GM21825 (cell line): ENCODE data around the gene CARD6.
"Not testable (repeated sequence)": the region's sequence is repeated elsewhere in the genome, so short reads cannot be mapped to it uniquely, and the experiment has no call there.

Source experiments
- ATAC-seq: cut with Tn5 transposase; IDR thresholded peaks from one replicate; pipeline ENCODE4 v1.9.1; 2021; ENCODE audit warnings: mild to moderate bottlenecking, moderate library complexity; ENCODE audit not compliant: unreplicated experiment

Gene CARD6

GRCh38 chr5:40828690-40829661, 12.2 kb upstream of the CARD6 start:
- ATAC-seq, result no peak

GRCh38 chr5:40829748-40830533, 11.2 kb upstream of the CARD6 start:
- no peak for ATAC-seq

- ATAC-seq, result no peak
These were observed 9.6 kb upstream of the CARD6 start for GRCh38 chr5:40831346-40832210.

- ATAC-seq, result no peak
These were observed 8.8 kb upstream of the CARD6 start for GRCh38 chr5:40832345-40832744.

- no peak for ATAC-seq
These were observed 7.4 kb upstream of the CARD6 start for GRCh38 chr5:40833712-40834229.

- no peak for ATAC-seq
These were observed 6.7 kb upstream of the CARD6 start for GRCh38 chr5:40834391-40834848.

- peak; percentile 98 for ATAC-seq
These were observed 6.0 kb upstream of the CARD6 start, which contains the start of gene RPL37 for GRCh38 chr5:40834849-40835787. TSS of gene RPL37 (minus strand) at chr5:40835222. CDS start at chr5:40835185, 37 bp downstream.

- ATAC-seq, result no peak
These were observed 3.1 kb upstream of the CARD6 start for GRCh38 chr5:40838086-40838485.

GRCh38 chr5:40842351-40842750, 1.2 kb downstream of the CARD6 start:
- ATAC-seq, result no peak

GRCh38 chr5:40844565-40844964, 3.4 kb downstream of the CARD6 start:
- no peak for ATAC-seq

GRCh38 chr5:40846371-40846770, 5.2 kb downstream of the CARD6 start:
- no peak for ATAC-seq

GRCh38 chr5:40847525-40847924, 6.4 kb downstream of the CARD6 start:
- no peak for ATAC-seq

GRCh38 chr5:40853632-40854192, 12.5 kb downstream of the CARD6 start:
- ATAC-seq, result no peak

- ATAC-seq, result no peak
These were observed 19.5 kb downstream of the CARD6 start for GRCh38 chr5:40860711-40861110.

- not testable (repeated sequence) for ATAC-seq
These were observed 23.8 kb downstream of the CARD6 start for GRCh38 chr5:40865004-40865403.

GRCh38 chr5:40866844-40867243, 25.7 kb downstream of the CARD6 start:
- ATAC-seq, result no peak

- ATAC-seq, result no peak
These were observed 28.2 kb downstream of the CARD6 start for GRCh38 chr5:40869384-40869783.

GRCh38 chr5:40871177-40871576, 30.0 kb downstream of the CARD6 start:
- no peak for ATAC-seq

GRCh38 chr5:40872253-40872652, 31.1 kb downstream of the CARD6 start:
- not testable (repeated sequence) for ATAC-seq
